A673 (cell line): Measurements from ENCODE around the gene NPBWR2. TPM values are rescaled to one million over a fixed set of nuclear protein-coding genes. Genes with fewer than 3 reads are reported as not detected.
A peak's percentile ranks its signal among the peaks of the same experiment; 100 is the strongest.

Experiments
- BruUV-seq: library from RNA; stranded (reverse); fragments of 400-500 nt; replicated peaks from 2 replicates; lab custom pipeline; 2021; lab: Mats Ljungman, UMichigan
- CTCF ChIA-PET: fragments of 300-600 bp; sonication (Branson Sonifier 250); formaldehyde crosslinking; loops from one replicate; lab custom pipeline; 2022; ENCODE audit warnings: antibody characterized with exemption; lab: Charles Lee
- POLR2A ChIA-PET: fragments of 300-600 bp; sonication (Branson Sonifier 250); formaldehyde crosslinking; loops from one replicate; lab custom pipeline; 2022; ENCODE audit warnings: antibody characterized with exemption; ENCODE audit not compliant: low non-redundant PET; lab: Charles Lee
- DNase-seq: peaks from one replicate; pipeline ENCODE4 v3.0.0-alpha.2; 2015; ENCODE audit warnings: low spot score
- H3K27ac ChIP-seq: fragments of 200-600 bp; sonication (generic); 2 replicates; pipeline ENCODE4 v1.5.1; 2016; ENCODE audit warnings: mixed run types, low read depth, mild to moderate bottlenecking, mixed read lengths, antibody characterized with exemption, low read length; ENCODE audit not compliant: poor library complexity, severe bottlenecking
- H3K27me3 ChIP-seq: fragments of 200-600 bp; sonication (generic); replicated peaks from 2 replicates; pipeline ENCODE4 v1.6.1; 2017; ENCODE audit warnings: mixed run types, low read depth, mild to moderate bottlenecking, mixed read lengths, antibody characterized with exemption, low read length; ENCODE audit not compliant: insufficient read depth, poor library complexity
- H3K36me3 ChIP-seq: fragments of 200-600 bp; sonication (generic); 2 replicates; pipeline ENCODE4 v1.6.1; 2016; ENCODE audit warnings: mixed run types, mild to moderate bottlenecking, mixed read lengths, antibody characterized with exemption, low read length; ENCODE audit not compliant: insufficient read depth, poor library complexity, severe bottlenecking
- H3K4me1 ChIP-seq: fragments of 200-600 bp; sonication (generic); 2 replicates; pipeline ENCODE4 v1.6.1; 2017; ENCODE audit warnings: mixed run types, mild to moderate bottlenecking, mixed read lengths, antibody characterized with exemption, low read length; ENCODE audit not compliant: insufficient read depth, poor library complexity, severe bottlenecking
- H3K4me3 ChIP-seq: fragments of 200-600 bp; sonication (generic); 2 replicates; pipeline ENCODE4 v1.5.1; 2016; ENCODE audit warnings: low read depth, mixed run types, mild to moderate bottlenecking, mixed read lengths, low read length; ENCODE audit not compliant: poor library complexity, severe bottlenecking
- H3K9me3 ChIP-seq: fragments of 200-600 bp; sonication (generic); 2 replicates; pipeline ENCODE4 v1.6.1; 2016; ENCODE audit warnings: mixed run types, low read depth, mild to moderate bottlenecking, mixed read lengths, antibody characterized with exemption, low read length; ENCODE audit not compliant: poor library complexity, severe bottlenecking
- CTCF ChIP-seq: fragments of 300-800, 200-600 bp; sonication (generic); conservative IDR thresholded peaks from 2 replicates; pipeline ENCODE4 v1.5.1; 2017; ENCODE audit warnings: low read depth, mild to moderate bottlenecking, antibody characterized with exemption, low read length, moderate library complexity, mixed read lengths
- EZH2 ChIP-seq: fragments of 200-600 bp; sonication (generic); IDR thresholded peaks from 2 replicates; pipeline ENCODE4 v1.6.1; 2017; ENCODE audit warnings: borderline replicate concordance, low read depth, mild to moderate bottlenecking, mixed read lengths, antibody characterized with exemption, low read length; ENCODE audit not compliant: poor library complexity, severe bottlenecking
- intact Hi-C: fragments of 100-400 bp; cut with micrococcal nuclease; formaldehyde crosslinking; loops from one replicate; pipeline ENCODE4 v1.10.0; 2022; ENCODE audit not compliant: unreplicated experiment
- total RNA-seq: library from RNA; stranded (reverse); gene quantifications from 2 replicates; pipeline ENCODE4 v1.2.3, GENCODE V29; 2021

The NPBWR2 gene
- total RNA-seq, 1 experiment from 2014 or later: not detected

DNA sequence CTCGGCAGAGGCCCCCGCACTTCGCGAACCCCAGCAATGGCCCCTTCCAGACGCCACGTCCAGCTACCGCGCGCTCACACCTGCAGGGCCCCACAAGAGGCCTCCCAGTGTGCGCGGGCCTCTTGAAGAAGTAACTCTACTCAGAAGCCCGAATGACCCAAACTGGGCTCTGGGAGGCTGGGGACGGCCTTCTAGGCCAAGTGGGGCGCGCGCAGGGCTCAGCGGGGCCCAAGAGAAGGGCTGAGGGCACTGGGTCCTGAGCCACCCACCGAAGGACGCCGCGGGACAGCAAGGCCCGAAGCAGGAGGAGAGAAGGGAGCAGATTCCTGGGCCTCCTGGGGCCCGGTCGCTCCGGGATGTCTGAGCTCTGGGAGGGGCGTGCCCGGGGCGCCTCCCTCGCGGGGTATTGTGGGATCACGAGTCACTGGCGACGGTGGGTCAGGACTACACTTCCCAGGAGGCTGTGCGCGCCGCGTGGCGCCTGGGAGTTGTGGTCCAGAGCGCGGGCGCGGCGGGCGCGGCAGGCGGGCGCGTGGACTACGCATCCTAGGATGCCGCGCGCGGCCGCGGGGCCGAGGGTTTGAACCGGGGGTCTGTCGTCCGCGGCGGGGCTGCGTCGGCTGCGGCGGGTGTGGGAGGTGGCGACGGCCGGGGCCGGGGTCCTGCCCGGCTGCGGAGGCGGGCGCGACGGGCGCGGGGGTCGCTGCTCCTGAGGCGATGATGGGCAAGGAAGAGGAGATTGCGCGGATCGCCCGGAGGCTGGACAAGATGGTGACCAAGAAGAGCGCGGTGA lies 44.6 kb downstream of the NPBWR2 start, which contains the start of gene TCEA2:
TCEA2 (plus strand) TSS at position 603 of the 793 bp plus-strand sequence; CDS start at position 718, 115 bp downstream.
- ChIA-PET POLR2A (interaction anchor here (0.6 kb wide), 1 partner anchor 1187 kb away, joined by 5 read pairs; no protein-coding TSS in a partner anchor), CTCF (interaction anchor here (0.7 kb wide), 1 partner anchor 20 kb away, joined by 3 read pairs; no protein-coding TSS in a partner anchor)
- Histone ChIP-seq H3K4me1 (peaks cover 18% of the 10 kb centered on the region), H3K9me3 (no peaks in the 10 kb centered on the region), H3K27ac (peak within 1 kb of the TSS; percentile 74), H3K27me3 (no peaks in the 10 kb centered on the region), H3K4me3 (peak within 1 kb of the TSS; percentile 93), H3K36me3 (no peaks in the 10 kb centered on the region)
- DNase-seq: peak; percentile 98
- no TSS peak for BruUV-seq
- intact Hi-C loops: no loop called here
- TF ChIP-seq CTCF (no peak), EZH2 (no peak)

DNA sequence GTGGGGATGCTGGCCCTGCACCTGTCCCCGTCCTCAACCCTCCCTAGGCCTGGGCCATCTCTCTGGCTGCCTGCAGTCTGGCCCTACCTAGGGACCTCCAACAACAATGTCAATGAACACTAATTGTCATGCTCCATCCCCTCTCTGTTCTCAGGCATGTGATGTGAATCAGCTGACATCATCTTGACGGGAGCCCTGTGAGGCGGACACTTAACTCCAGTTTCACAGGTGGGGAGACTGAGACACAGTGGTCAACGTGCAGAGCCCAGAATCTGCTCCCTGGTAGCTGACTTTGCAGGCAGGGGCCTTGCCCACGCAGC lies 45.1 kb downstream of the NPBWR2 start:
- peak overlapping the region; percentile 74 for H3K27ac ChIP-seq
- no peaks in the 10 kb centered on the region for H3K36me3 ChIP-seq
- H3K9me3 ChIP-seq: no peaks in the 10 kb centered on the region
- H3K4me1 ChIP-seq: peaks cover 18% of the 10 kb centered on the region
- DNase-seq: no peak
- H3K27me3 ChIP-seq: no peaks in the 10 kb centered on the region
- POLR2A ChIA-PET: interaction anchor here (0.6 kb wide), 1 partner anchor 1187 kb away, joined by 5 read pairs; no protein-coding TSS in a partner anchor
- no peak for TF ChIP-seq EZH2
- TF ChIP-seq CTCF: no peak
- intact Hi-C loops: no loop called here
- CTCF ChIA-PET: no interaction called here
- BruUV-seq: no TSS peak
- peak overlapping the region; percentile 93 for H3K4me3 ChIP-seq

DNA sequence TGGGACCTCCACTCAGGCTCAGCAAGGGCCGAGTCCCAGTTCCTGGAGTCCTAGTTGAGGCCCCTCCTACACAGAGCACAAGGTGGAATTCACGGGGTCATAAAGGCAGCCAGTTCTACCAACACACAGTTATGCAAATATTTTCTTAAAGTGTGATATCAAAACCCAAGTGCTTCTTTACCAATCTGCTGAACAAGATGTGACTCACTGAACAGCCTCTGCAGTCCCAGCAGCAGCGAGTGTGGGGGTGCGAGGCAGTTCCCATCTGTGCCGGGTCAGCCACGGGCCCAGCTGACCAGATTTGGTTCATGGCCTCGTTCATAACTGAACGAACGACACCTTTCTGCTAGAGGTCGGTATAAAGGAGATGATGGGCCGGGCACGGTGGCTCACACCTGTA lies 48.8 kb downstream of the NPBWR2 start:
- ChIA-PET CTCF (no interaction called here), POLR2A (no interaction called here)
- no peak for DNase-seq
- Histone ChIP-seq H3K9me3 (no peaks in the 10 kb centered on the region), H3K4me1 (peaks cover 12% of the 10 kb centered on the region), H3K4me3 (no peak overlapping the region), H3K27ac (no peak overlapping the region), H3K36me3 (no peaks in the 10 kb centered on the region), H3K27me3 (no peaks in the 10 kb centered on the region)
- intact Hi-C loops: no loop called here
- BruUV-seq: no TSS peak
- TF ChIP-seq CTCF (no peak), EZH2 (no peak)
